Right renal cortex interstitium (tissue), 3 donors: Measurements from ENCODE around the gene PRDM1. TPM values are rescaled to one million over a fixed set of nuclear protein-coding genes. Genes with fewer than 3 reads are reported as not detected.
"Not testable (repeated sequence)": the region's sequence is repeated elsewhere in the genome, so short reads cannot be mapped to it uniquely, and the experiment has no call there.

Experiments used
- DNase-seq, 3 donors: peaks; one replicate each; pipeline ENCODE4 v3.0.0-alpha.2; 2013; ENCODE audit warnings: low read depth in 3 of 3, low spot score in 2 of 3
- polyA plus RNA-seq, 3 donors: library from polyadenylated mRNA; unstranded; fragments of 120-200 nt; gene quantifications; one replicate each; pipeline ENCODE4 v1.2.1, GENCODE V29; 2013; ENCODE audit not compliant: insufficient read length in 3 of 3

PRDM1 gene
- polyA plus RNA-seq, 3 donors: 2.6 to 3.4 (median 3.0) TPM

- DNase-seq: no peak
These were observed 48.1 kb downstream of the PRDM1 start for GRCh38 chr6:106134087-106134770.

GRCh38 chr6:106134906-106135634 is 48.9 kb downstream of the PRDM1 start:
- no peak for DNase-seq

- DNase-seq: no peak
These were observed 49.9 kb downstream of the PRDM1 start for GRCh38 chr6:106135911-106136571.

GRCh38 chr6:106136845-106137244 is 50.7 kb downstream of the PRDM1 start:
- DNase-seq: no peak

GRCh38 chr6:106138151-106138550 is 52.0 kb downstream of the PRDM1 start:
- no peak for DNase-seq

- no peak for DNase-seq
These were observed 55.5 kb downstream of the PRDM1 start for GRCh38 chr6:106141441-106142237.

- DNase-seq: no peak
These were observed 56.8 kb downstream of the PRDM1 start for GRCh38 chr6:106142876-106143431.

- DNase-seq: no peak
These were observed 57.5 kb downstream of the PRDM1 start for GRCh38 chr6:106143665-106144064.

GRCh38 chr6:106145144-106145543 is 59.0 kb downstream of the PRDM1 start:
- no peak for DNase-seq

GRCh38 chr6:106145741-106146227 is 59.6 kb downstream of the PRDM1 start:
- DNase-seq: no peak

GRCh38 chr6:106146852-106147351 is 60.8 kb downstream of the PRDM1 start:
- DNase-seq: no peak

GRCh38 chr6:106147476-106147875 is 61.3 kb downstream of the PRDM1 start:
- no peak for DNase-seq

- no peak for DNase-seq
These were observed 63.4 kb downstream of the PRDM1 start for GRCh38 chr6:106149472-106150069.

- DNase-seq: not testable (repeated sequence)
These were observed 66.3 kb downstream of the PRDM1 start for GRCh38 chr6:106152476-106152875.

- DNase-seq: no peak
These were observed 66.8 kb downstream of the PRDM1 start for GRCh38 chr6:106152952-106153351.

- no peak for DNase-seq
These were observed 68.2 kb downstream of the PRDM1 start for GRCh38 chr6:106154326-106154725.

GRCh38 chr6:106155219-106155830 is 69.2 kb downstream of the PRDM1 start:
- DNase-seq: no peak

- DNase-seq: no peak
These were observed 70.3 kb downstream of the PRDM1 start for GRCh38 chr6:106156413-106156812.

GRCh38 chr6:106156863-106157262 is 70.7 kb downstream of the PRDM1 start:
- no peak for DNase-seq
